ENCODE results near the gene KANSL3. TPM values are rescaled to one million over a fixed set of nuclear protein-coding genes. Genes with fewer than 3 reads are reported as not detected.

Gene KANSL3
- total RNA-seq (2022; extraction: Qiagen RNA extraction; ENCODE audit: low read depth): 27.9 to 32.2 TPM (median 30.2 TPM) in 5 replicates

DNA sequence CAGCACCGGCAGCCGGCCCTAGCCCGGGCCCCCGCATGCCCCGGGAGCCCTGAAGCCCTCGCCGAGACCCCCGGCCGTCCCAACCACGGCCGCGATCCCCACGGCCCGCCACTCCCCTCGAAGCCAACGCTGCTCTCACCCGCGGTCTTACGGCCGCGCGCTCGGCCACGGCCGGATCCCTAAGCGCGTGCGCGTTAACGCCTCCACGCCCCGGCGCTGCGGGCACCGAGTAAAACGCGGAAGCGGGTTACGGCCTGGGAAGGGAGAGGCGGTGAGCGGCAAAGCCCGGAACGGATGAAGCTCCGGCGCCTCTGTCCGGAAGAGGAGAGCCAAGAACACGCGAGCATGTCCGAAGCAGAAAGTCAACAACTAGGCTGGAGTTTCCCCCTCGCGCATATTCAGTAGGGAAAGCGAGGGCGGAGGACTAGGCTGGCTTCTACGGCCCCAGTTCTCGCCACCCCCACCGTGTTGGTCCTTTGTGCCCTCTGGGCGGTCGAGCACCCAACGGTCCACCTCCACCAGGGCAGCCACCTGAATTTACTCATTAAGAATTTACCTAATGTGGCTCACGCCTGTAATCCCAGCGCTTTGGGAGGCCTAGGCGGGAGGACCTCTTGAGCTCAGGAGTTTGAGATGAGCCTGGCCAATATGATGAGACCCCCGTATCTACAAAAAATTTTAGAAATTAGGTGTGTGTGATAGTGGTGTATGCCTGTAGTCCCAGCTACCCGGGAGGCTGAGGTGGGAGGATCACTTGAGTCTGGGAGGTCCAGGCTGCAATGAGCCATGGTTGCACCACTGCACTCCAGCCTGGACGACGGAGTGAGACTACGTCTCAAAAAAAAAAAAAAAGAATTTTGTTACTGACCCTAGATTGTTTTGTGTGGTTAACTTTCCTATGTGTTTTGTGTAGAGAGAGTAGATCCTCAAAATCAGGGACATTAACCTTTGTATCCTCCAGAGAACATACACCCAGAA, at the start of gene KANSL3:
Gene KANSL3, minus strand, starts transcription at position 169 of the 978 bp plus-strand sequence. CDS start 1,177 bp downstream, outside the sequence.

DNA sequence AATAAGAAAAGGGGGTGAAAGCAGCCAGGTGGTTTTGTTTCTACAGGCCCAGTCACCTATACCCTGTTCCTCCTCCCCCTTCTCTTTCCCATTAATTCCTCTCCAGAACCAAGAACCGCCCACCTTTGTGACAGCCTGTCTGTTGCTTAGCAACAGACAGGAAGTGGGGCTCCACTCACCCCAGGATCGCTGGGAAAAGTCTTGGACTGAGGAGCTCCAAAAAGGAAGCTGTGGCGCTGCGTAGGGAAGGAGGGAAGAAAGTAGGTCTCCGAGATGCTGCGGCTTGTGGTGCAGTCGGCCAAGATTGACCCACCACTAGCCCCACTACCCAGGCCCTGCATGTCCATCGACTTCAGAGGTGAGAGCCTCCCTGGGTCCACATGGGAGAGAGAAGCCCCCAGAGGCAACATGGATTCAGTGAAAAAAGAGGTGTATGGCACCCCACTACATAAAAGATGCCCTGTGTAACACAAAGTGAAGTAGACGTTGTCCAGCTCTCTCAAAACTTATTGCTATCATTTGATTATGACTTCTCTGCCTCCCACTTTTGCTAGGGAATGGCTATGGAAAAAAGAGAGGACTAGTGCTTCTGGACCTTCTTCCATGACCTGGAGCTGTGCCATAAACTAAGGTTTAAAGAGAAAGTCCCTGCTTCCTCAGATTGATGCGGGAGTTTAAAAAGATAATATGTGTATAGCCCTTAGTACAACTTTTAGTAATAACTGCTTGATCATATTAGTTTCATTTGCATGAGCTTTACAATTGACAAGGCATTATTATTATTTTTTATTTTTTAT, 4.7 kb upstream of the KANSL3 start, which contains the start of gene FER1L5:
Gene FER1L5, plus strand, starts transcription at position 201 of the 797 bp plus-strand sequence. Its CDS starts 73 bp downstream, at position 274.

Other genes starting within 250 kb of the KANSL3 start
- 1.1 to 1.9 TPM (median 1.8 TPM) in 5 replicates for gene NEURL3, start 133.0 kb downstream of the KANSL3 start, total RNA-seq (2022; extraction: Qiagen RNA extraction; ENCODE audit: low read depth)
- 8.0 to 11.6 TPM (median 10.2 TPM) in 5 replicates for gene ARID5A, start 101.6 kb downstream of the KANSL3 start, total RNA-seq (2022; extraction: Qiagen RNA extraction; ENCODE audit: low read depth)
- gene FER1L5, start 4.5 kb upstream of the KANSL3 start, total RNA-seq (2022; extraction: Qiagen RNA extraction; ENCODE audit: low read depth): not detected in 5 replicates
- 20.2 to 24.1 TPM (median 22.8 TPM) in 5 replicates for gene LMAN2L, start 101.8 kb upstream of the KANSL3 start, total RNA-seq (2022; extraction: Qiagen RNA extraction; ENCODE audit: low read depth)
- gene CNNM4, start 122.6 kb upstream of the KANSL3 start, total RNA-seq (2022; extraction: Qiagen RNA extraction; ENCODE audit: low read depth): 13.4 to 17.2 TPM (median 16.4 TPM) in 5 replicates
- 10.6 to 16.0 TPM (median 15.8 TPM) in 5 replicates for gene CNNM3, start 178.0 kb upstream of the KANSL3 start, total RNA-seq (2022; extraction: Qiagen RNA extraction; ENCODE audit: low read depth)
- 1.2 to 2.0 TPM (median 1.8 TPM) in 5 replicates for gene ANKRD23, start 205.7 kb upstream of the KANSL3 start, total RNA-seq (2022; extraction: Qiagen RNA extraction; ENCODE audit: low read depth)
- gene ANKRD39, start 219.7 kb upstream of the KANSL3 start, total RNA-seq (2022; extraction: Qiagen RNA extraction; ENCODE audit: low read depth): 19.9 to 23.2 TPM (median 21.7 TPM) in 5 replicates
- gene SEMA4C, start 231.8 kb upstream of the KANSL3 start, total RNA-seq (2022; extraction: Qiagen RNA extraction; ENCODE audit: low read depth): 15.2 to 22.7 TPM (median 21.1 TPM) in 5 replicates

Measured in A549 treated with RU486 at 1 μM for 4 hours (cell line).